Hepatocyte (in vitro differentiated cells): ENCODE results near the gene TBC1D7.

Source experiments
- CTCF ChIP-seq: fragments of 200-600 bp; sonication (generic); IDR thresholded peaks from 2 replicates; pipeline ENCODE4 v1.5.1; 2016; ENCODE audit warnings: antibody characterized with exemption, mild to moderate bottlenecking; ENCODE audit not compliant: poor library complexity
- EZH2 ChIP-seq: fragments of 200-600 bp; sonication (generic); IDR thresholded peaks from 2 replicates; pipeline ENCODE4 v1.6.1; 2016; ENCODE audit warnings: antibody characterized with exemption, mild to moderate bottlenecking, borderline replicate concordance

DNA sequence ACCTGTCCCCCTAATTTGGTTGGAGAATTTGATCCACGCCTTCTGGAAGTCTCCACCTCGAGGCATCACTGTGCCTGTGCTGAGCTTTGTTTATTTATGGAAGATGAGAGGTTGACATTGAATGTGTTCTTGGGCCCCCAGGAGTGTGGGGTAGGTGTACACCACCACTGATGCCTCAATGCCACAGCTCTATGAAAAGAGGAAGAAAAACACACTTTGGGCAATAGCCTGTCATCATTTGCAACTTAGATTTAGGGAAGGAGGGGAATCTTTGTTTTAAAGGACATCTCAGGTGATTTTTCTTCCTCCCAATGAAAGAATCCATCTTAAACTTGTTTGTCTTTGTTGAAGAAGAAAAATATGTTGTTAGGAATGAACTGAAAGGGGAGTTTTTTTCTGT, 42.6 kb downstream of the TBC1D7 start:
- TF ChIP-seq CTCF (no peak), EZH2 (no peak)
